IMR-90 (cell line): ENCODE measurements around the gene ALKAL2.

Source experiments
- BHLHE40 ChIP-seq: fragments of 150-350 bp; IDR thresholded peaks from 2 replicates; pipeline ENCODE4 v1.6.1; 2016; ENCODE audit warnings: mild to moderate bottlenecking, low read depth, low read length
- CEBPB ChIP-seq: IDR thresholded peaks from 2 replicates; pipeline ENCODE4 v1.6.1; 2012; ENCODE audit warnings: low read depth, low read length, improper control_type of control experiment
- POLR2A ChIP-seq: IDR thresholded peaks from 2 replicates; pipeline ENCODE4 v1.6.1; 2012; ENCODE audit warnings: mild to moderate bottlenecking, low read depth, low read length
- RAD21 ChIP-seq: IDR thresholded peaks from 2 replicates; pipeline ENCODE4 v1.6.1; 2012; ENCODE audit warnings: low read length, improper control_type of control experiment
- RCOR1 ChIP-seq: IDR thresholded peaks from 2 replicates; pipeline ENCODE4 v1.6.1; 2012; ENCODE audit warnings: mild to moderate bottlenecking, low read length, improper control_type of control experiment; ENCODE audit not compliant: insufficient replicate concordance

- TF ChIP-seq POLR2A (no peak), BHLHE40 (no peak), RCOR1 (no peak), RAD21 (no peak), CEBPB (no peak)
These were observed 39.2 kb downstream of the ALKAL2 start for GRCh38 chr2:248724-249123.
